DND-41 (cell line): ENCODE data around the gene ACVRL1.

ENCODE experiments used
- ATAC-seq: fragments of 200-7000 bp; cut with Tn5 transposase; 3 replicates; pipeline ENCODE4 v1.9.1; 2021; ENCODE audit warnings: low read depth; ENCODE audit not compliant: insufficient read depth
- DNase-seq: peaks from one replicate; pipeline ENCODE4 v3.0.0-alpha.2; 2020
- H2AFZ ChIP-seq: 2 replicates; pipeline ENCODE4 v1.6.0; 2012; ENCODE audit warnings: low read depth, low read length
- H3K27ac ChIP-seq: 2 replicates; pipeline ENCODE4 v1.5.1; 2012; ENCODE audit warnings: low read length, inconsistent platforms
- H3K27me3 ChIP-seq: fragments of 200-600 bp; sonication (generic); 2 replicates; pipeline ENCODE4 v1.6.0; 2012; ENCODE audit warnings: low read length, mild to moderate bottlenecking, inconsistent platforms; ENCODE audit not compliant: insufficient read depth, poor library complexity
- H3K36me3 ChIP-seq: 2 replicates; pipeline ENCODE4 v1.5.1; 2012; ENCODE audit warnings: low read length, inconsistent platforms; ENCODE audit not compliant: insufficient read depth
- H3K4me1 ChIP-seq: 2 replicates; pipeline ENCODE4 v1.5.1; 2012; ENCODE audit warnings: mild to moderate bottlenecking, low read length; ENCODE audit not compliant: insufficient read depth
- H3K4me2 ChIP-seq: 2 replicates; pipeline ENCODE4 v1.6.0; 2012; ENCODE audit warnings: mild to moderate bottlenecking, moderate library complexity, low read length, inconsistent platforms; ENCODE audit not compliant: insufficient read depth
- H3K4me3 ChIP-seq, 2 experiments: fragments of 200-600 bp in 1 of 2; shearing (Covaris generic) in 1 of 2; 2 replicates each; pipeline ENCODE4 v1.5.1; 2012 to 2016; ENCODE audit warnings: inconsistent platforms in 2 of 2, low read length in 2 of 2, mild to moderate bottlenecking in 2 of 2, low read depth in 1 of 2, moderate library complexity in 1 of 2
- H3K79me2 ChIP-seq: 2 replicates; pipeline ENCODE4 v1.6.0; 2012; ENCODE audit warnings: low read length, inconsistent platforms; ENCODE audit not compliant: insufficient read depth
- H3K9ac ChIP-seq: 2 replicates; pipeline ENCODE4 v1.6.0; 2012; ENCODE audit warnings: low read depth, mild to moderate bottlenecking, inconsistent platforms, low read length, moderate library complexity
- H3K9me3 ChIP-seq: 2 replicates; pipeline ENCODE4 v1.5.1; 2012; ENCODE audit warnings: low read length, moderate library complexity, mild to moderate bottlenecking, inconsistent platforms; ENCODE audit not compliant: insufficient read depth, severe bottlenecking
- H4K20me1 ChIP-seq: 2 replicates; pipeline ENCODE4 v1.6.0; 2012; ENCODE audit warnings: low read length; ENCODE audit not compliant: insufficient read depth
- CTCF ChIP-seq: IDR thresholded peaks from 2 replicates; pipeline ENCODE4 v1.5.1; 2012; ENCODE audit warnings: borderline replicate concordance, low read length, moderate library complexity, mild to moderate bottlenecking; ENCODE audit not compliant: poor library complexity, severe bottlenecking; ENCODE audit errors: extremely low read depth
- EZH2 ChIP-seq: IDR thresholded peaks from 3 replicates; pipeline ENCODE4 v1.6.1; 2012; ENCODE audit warnings: borderline replicate concordance, low read depth, mild to moderate bottlenecking, moderate library complexity, low read length, inconsistent platforms; ENCODE audit not compliant: severe bottlenecking

The ACVRL1 gene

DNA sequence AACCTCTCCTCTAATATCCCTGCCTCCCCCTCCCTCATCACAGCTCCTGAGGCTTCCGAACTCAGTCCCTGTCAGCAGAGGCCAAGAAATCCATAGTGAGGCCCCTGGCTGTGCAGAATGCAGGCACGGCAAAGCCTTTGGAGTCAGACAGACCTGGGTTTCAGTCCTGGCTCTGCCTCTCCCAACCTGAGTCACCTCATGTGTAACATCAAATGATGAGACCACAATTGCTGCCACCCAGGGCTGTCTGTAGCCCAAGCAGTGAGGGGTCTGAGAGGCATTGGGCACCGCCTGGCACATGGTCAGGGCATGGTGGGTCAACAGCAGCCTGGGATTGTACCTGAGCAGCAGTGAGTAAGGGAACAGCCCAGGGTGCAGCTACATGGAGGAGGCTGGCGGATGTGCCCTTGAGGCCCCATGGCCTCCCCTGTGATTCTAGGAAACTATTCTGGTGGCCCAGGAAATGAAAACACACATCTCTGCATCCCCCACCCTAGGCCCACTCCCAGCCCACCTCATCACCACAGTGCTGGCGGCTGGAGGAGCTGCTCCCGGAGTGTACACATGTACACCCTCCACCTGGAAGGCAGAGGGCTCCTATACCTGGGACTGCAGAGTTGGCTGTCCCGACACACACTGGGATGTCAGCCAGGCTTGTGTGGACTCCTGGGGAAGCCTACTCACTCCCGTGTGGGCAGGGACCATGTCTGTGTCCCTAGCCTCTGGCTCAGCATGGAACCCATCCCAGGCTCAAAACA lies 11.7 kb upstream of the ACVRL1 start:
- Histone ChIP-seq H3K27ac (no peak overlapping the region), H3K4me1 (no peaks in the 10 kb centered on the region), H3K9ac (no peak overlapping the region), H3K36me3 (no peaks in the 10 kb centered on the region), H3K4me2 (no peak overlapping the region), H3K9me3 (no peaks in the 10 kb centered on the region), H4K20me1 (no peaks in the 10 kb centered on the region), H2AFZ (no peak overlapping the region), H3K79me2 (no peaks in the 10 kb centered on the region), H3K27me3 (peaks cover 7% of the 10 kb centered on the region), H3K4me3 (no peak overlapping the region)
- no peak for ATAC-seq
- no peak for DNase-seq
- TF ChIP-seq CTCF = no peak
- no peak for TF ChIP-seq EZH2

DNA sequence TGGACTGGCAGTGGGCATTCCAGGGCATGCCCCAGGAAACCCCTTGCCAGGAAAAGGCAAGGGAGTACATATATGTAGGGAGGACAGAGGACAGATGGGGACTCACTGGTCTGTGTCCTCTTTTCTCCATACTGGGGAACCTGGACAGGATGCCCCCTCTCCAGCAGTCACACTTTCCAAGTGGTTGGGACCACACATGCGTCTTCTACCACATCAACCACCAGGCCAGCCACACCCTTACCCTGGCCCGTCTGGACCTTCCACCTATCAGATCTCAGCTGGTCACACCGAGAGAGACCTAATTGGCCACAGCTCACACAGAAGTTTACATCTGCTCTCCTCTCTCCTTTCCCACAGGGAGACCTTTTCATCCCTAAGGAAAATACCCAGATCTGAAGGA lies 11.1 kb upstream of the ACVRL1 start:
- H2AFZ ChIP-seq = no peak overlapping the region
- no peaks in the 10 kb centered on the region for H3K9me3 ChIP-seq

DNA sequence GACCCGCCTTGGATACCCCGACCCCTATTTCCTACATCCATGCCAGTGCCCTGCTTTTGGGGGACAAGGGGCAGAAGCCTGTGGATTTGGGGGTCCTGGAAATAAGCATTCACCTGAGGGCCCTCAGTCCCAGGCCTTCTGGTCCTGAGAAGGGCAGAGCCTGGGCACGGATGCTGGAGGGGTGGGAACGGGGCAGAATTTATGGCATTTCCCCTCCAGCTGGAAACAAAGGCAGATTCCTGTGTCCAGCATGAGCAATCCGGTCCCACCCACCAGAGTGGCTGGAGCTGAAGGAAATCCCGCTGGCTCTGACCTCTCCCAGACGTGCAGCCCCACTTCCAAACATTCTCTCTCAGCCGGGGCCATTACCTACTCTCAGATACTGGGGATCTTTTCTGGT lies 10.1 kb upstream of the ACVRL1 start:
- peaks cover 7% of the 10 kb centered on the region for H3K27me3 ChIP-seq
- no peaks in the 10 kb centered on the region for H3K36me3 ChIP-seq
- H3K9me3 ChIP-seq = no peaks in the 10 kb centered on the region
- H2AFZ ChIP-seq = no peak overlapping the region
- ATAC-seq (no peak), DNase-seq (no peak)
- TF ChIP-seq EZH2 (no peak), CTCF (no peak)
- no peak overlapping the region for H3K4me2 ChIP-seq
- no peak overlapping the region for H3K9ac ChIP-seq
- no peaks in the 10 kb centered on the region for H3K79me2 ChIP-seq
- no peaks in the 10 kb centered on the region for H4K20me1 ChIP-seq
- H3K4me1 ChIP-seq = no peaks in the 10 kb centered on the region
- no peak overlapping the region for H3K4me3 ChIP-seq
- H3K27ac ChIP-seq = no peak overlapping the region

More for the DNA sequence above, 11.1 kb upstream of the ACVRL1 start:
- Histone ChIP-seq H3K4me2 (no peak overlapping the region), H3K36me3 (no peaks in the 10 kb centered on the region), H3K27me3 (peaks cover 7% of the 10 kb centered on the region), H3K4me1 (no peaks in the 10 kb centered on the region), H3K79me2 (no peaks in the 10 kb centered on the region), H3K9ac (no peak overlapping the region), H4K20me1 (no peaks in the 10 kb centered on the region), H3K27ac (no peak overlapping the region), H3K4me3 (no peak overlapping the region)
- TF ChIP-seq EZH2 (no peak), CTCF (no peak)
- ATAC-seq (no peak), DNase-seq (no peak)

DNA sequence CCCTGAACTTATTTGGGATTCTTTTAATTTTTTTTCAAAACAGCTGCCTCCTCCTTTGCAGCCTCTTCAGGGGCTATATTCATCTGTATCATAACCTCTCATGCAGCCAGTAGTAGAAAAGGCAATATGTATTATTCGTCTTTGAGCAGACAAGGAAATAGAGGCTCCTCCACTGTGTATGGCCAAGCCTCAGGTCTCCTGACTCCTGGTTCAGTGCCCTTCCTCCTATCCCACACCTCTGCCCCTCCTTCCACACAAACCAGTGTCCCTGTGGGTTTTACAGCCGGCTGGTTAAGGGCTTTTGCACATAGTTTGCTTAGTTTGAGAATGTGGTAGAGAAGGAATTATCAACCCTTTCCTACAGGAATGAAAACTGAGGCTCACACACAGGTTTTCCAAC lies 8.8 kb upstream of the ACVRL1 start:
- H3K36me3 ChIP-seq = no peaks in the 10 kb centered on the region
- no peak overlapping the region for H2AFZ ChIP-seq
- DNase-seq = no peak
- H3K27me3 ChIP-seq = peaks cover 7% of the 10 kb centered on the region
- no peak overlapping the region for H3K9ac ChIP-seq
- H4K20me1 ChIP-seq = no peaks in the 10 kb centered on the region
- no peak overlapping the region for H3K27ac ChIP-seq
- H3K4me1 ChIP-seq = no peaks in the 10 kb centered on the region
- no peak for TF ChIP-seq CTCF
- no peak for TF ChIP-seq EZH2
- no peaks in the 10 kb centered on the region for H3K79me2 ChIP-seq
- H3K4me2 ChIP-seq = no peak overlapping the region
- ATAC-seq = no peak
- no peaks in the 10 kb centered on the region for H3K9me3 ChIP-seq
- no peak overlapping the region for H3K4me3 ChIP-seq
